Gastrocnemius medialis (tissue), 4 donors: ENCODE measurements around the gene TIAM2.

ENCODE experiments used
- POLR2A ChIP-seq, 2 donors: fragments of 450-650 bp; IDR thresholded peaks; one replicate each; pipeline ENCODE4 v1.6.1; 2017; ENCODE audit warnings: antibody characterized with exemption in 2 of 2, mild to moderate bottlenecking in 2 of 2, moderate library complexity in 2 of 2
- TF ChIP-seq, protein P1 (sequence below), 5 experiments: fragments of 450-650 bp in 3 of 5; fragments of 200-600 bp in 2 of 5; sonication (generic) in 2 of 5; IDR thresholded peaks in 4 of 5; conservative IDR thresholded peaks in 1 of 5; 1 replicate in 4 of 5; 2 replicates in 1 of 5; pipeline ENCODE4 v1.5.1; 2016 to 2019; ENCODE audit warnings: antibody characterized with exemption in 5 of 5, mild to moderate bottlenecking in 3 of 5, moderate library complexity in 3 of 5

DNA sequence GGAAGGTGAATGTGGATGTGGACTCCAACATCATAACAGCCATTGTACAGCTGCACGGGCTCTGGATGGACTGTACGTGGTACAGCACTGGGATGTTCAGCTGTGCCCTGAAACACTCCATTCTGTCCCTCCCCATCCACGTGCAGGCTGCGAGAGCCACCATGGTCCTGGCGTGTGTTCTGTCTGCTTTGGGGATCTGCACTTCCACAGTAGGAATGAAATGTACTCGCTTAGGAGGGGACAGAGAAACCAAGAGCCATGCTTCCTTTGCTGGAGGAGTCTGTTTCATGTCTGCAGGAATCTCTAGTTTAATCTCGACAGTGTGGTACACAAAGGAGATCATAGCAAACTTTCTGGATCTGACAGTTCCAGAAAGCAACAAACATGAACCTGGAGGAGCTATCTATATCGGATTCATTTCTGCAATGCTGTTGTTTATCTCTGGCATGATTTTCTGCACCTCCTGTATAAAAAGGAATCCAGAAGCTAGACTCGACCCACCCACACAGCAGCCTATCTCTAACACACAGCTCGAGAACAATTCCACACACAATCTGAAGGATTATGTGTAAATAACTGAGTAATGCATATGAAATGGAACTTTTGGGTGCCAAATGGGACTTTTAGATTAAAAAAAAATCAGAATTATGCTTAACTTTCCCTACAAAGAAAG lies 280.8 kb downstream of the TIAM2 start:
- TF ChIP-seq, protein P1, sequence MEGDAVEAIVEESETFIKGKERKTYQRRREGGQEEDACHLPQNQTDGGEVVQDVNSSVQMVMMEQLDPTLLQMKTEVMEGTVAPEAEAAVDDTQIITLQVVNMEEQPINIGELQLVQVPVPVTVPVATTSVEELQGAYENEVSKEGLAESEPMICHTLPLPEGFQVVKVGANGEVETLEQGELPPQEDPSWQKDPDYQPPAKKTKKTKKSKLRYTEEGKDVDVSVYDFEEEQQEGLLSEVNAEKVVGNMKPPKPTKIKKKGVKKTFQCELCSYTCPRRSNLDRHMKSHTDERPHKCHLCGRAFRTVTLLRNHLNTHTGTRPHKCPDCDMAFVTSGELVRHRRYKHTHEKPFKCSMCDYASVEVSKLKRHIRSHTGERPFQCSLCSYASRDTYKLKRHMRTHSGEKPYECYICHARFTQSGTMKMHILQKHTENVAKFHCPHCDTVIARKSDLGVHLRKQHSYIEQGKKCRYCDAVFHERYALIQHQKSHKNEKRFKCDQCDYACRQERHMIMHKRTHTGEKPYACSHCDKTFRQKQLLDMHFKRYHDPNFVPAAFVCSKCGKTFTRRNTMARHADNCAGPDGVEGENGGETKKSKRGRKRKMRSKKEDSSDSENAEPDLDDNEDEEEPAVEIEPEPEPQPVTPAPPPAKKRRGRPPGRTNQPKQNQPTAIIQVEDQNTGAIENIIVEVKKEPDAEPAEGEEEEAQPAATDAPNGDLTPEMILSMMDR (IDR thresholded peaks at IDR 0.05 in 4 of 5, conservative IDR thresholded peaks at IDR 0.05 in 1 of 5) = no peak
- TF ChIP-seq POLR2A (IDR thresholded peaks at IDR 0.05) = no peak
